ENCODE results near the gene BRWD1.

BRWD1 gene

GRCh38 chr21:39196310-39196709 lies 117.1 kb downstream of the BRWD1 start:
- DNase-seq, result no peak

- no peak for DNase-seq
Observed at GRCh38 chr21:39193380-39193779, 120.1 kb downstream of the BRWD1 start.

- no peak for DNase-seq
Observed at GRCh38 chr21:39189857-39190604, 123.4 kb downstream of the BRWD1 start.

- DNase-seq, result peak in 1 of 3 experiments; percentile 89
Observed at GRCh38 chr21:39188521-39189139, 124.8 kb downstream of the BRWD1 start.

- DNase-seq, result no peak
Observed at GRCh38 chr21:39187141-39187540, 126.3 kb downstream of the BRWD1 start.

- DNase-seq, result no peak
Observed at GRCh38 chr21:39186676-39187075, 126.8 kb downstream of the BRWD1 start.

GRCh38 chr21:39185157-39185556 lies 128.3 kb downstream of the BRWD1 start:
- DNase-seq, result no peak

- DNase-seq, result no peak
Observed at GRCh38 chr21:39184050-39184980, 129.1 kb downstream of the BRWD1 start.

GRCh38 chr21:39183272-39184049 lies 130.0 kb downstream of the BRWD1 start, which contains the start of gene PSMG1:
Gene PSMG1 (minus strand): TSS chr21:39183451. CDS start chr21:39183385, 66 bp downstream.
- DNase-seq, result peak; percentile 92 to 99 (median 99)

GRCh38 chr21:39182484-39183271 lies 130.8 kb downstream of the BRWD1 start:
- peak; percentile 55 to 85 (median 79) for DNase-seq

- DNase-seq, result peak in 1 of 3 experiments; percentile 53
Observed at GRCh38 chr21:39182016-39182415, 131.4 kb downstream of the BRWD1 start.

- DNase-seq, result no peak
Observed at GRCh38 chr21:39181205-39181818, 132.1 kb downstream of the BRWD1 start.

GRCh38 chr21:39180429-39181019 lies 132.9 kb downstream of the BRWD1 start:
- no peak for DNase-seq

GRCh38 chr21:39178421-39178820 lies 135.0 kb downstream of the BRWD1 start:
- DNase-seq, result no peak

- DNase-seq, result peak in 1 of 3 experiments; percentile 46
Observed at GRCh38 chr21:39176271-39176709, 137.1 kb downstream of the BRWD1 start.

- no peak for DNase-seq
Observed at GRCh38 chr21:39175665-39176064, 137.8 kb downstream of the BRWD1 start.

- DNase-seq, result peak in 1 of 3 experiments; percentile 33
Observed at GRCh38 chr21:39175154-39175553, 138.3 kb downstream of the BRWD1 start.

- no peak for DNase-seq
Observed at GRCh38 chr21:39173716-39174680, 139.4 kb downstream of the BRWD1 start.

GRCh38 chr21:39169906-39170305 lies 143.5 kb downstream of the BRWD1 start:
- DNase-seq, result no peak

All from NCI-H1417 (cell line).